Stimulated activated CD8-positive, alpha-beta memory T cell treated with anti-CD3 and anti-CD28 coated beads, Interleukin-15, amount 100 ng/mL, for 48 hours (primary cell): ENCODE results near the gene RXFP1.
"Not testable (repeated sequence)": the region's sequence is repeated elsewhere in the genome, so short reads cannot be mapped to it uniquely, and the experiment has no call there.

Experiments
- DNase-seq, 2 donors: peaks; one replicate each; pipeline ENCODE4 v3.0.0-alpha.2; 2020; ENCODE audit warnings: low read depth in 2 of 2

RXFP1 gene

DNA sequence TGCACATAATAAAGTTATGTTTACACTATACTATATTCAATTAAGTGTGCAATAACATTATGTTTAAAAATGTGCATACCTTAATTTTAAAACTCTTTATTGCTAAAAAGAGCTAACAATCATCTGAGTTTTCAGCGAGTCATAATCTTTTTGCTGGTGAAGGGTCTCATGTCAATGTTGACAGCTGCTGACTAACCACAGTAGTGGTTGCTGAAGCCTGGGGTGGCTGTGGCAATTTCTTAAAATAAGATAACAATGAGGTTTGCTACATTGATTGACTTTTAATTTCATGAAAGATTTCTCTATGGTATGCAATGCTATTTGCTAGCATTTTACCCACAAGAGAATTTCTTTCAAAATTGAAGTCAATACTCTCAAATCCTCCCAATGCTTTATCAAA lies 91.4 kb downstream of the RXFP1 start:
- DNase-seq, result no peak

- no peak for DNase-seq
Observed at GRCh38 chr4:158617956-158618355, 96.3 kb downstream of the RXFP1 start.

DNA sequence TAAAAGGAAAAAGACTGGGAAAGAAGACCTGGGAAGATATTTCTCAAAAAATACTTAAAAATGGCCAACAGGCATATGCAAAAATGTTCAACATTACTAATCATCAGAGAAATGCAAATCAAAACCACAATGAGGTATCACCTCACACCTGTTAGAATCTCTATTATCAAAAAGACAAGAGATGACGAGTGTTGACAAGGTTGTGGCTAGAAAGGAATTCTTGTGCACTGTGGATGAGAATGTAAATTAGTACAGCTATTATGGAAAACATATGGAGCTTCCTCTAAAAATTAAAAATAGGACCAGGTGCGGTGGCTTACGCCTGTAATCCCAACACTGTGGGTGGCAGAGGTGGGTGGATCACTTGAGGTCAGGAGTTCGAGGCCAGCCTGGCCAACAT lies 100.0 kb downstream of the RXFP1 start:
- DNase-seq, result no peak

- DNase-seq, result no peak
Observed at GRCh38 chr4:158622251-158622650, 100.6 kb downstream of the RXFP1 start.

DNA sequence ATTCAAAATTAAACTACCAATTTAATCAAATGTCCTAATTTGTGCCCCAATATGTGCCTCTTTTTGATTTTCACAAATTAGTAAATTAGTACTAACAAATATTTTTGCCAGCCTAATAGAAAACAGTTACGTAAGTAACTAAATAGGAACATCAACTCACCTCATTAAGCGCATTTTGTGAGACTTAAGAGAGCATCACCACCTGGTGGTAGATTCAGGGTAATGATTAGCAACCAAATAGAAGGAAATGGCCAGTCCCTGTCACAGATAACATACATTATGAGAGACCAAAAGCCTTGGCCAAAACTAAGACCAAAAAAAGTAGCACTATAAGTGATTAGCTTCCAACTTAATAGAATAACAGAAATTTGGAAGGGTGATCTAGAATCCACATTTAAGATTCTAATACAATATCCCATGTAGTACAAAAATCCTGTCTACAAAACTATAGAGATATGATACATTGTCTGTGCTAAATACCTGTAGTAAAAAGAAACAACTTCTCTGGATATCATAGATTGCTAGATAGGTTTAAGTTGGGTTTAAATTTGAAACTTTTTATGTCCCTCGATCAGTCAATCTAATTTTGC lies 103.3 kb downstream of the RXFP1 start:
- no peak for DNase-seq

DNA sequence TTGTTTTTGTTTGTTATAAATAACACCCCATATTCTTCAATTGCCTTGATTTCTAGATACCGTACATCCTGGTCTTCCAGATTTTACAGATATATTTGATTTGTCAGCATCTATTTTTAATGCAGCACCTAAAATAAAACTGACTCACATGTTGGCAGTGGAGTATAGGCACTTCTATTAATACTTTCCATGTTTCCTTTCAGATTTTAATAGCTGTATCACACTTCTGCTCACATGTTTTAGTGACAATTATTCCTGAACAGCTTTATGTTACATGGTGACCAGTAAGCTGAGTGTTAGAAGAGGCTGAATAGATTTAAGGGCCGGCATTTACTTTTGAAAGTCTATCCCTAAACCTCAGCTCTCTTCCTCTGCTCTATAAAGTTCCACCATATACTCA lies 103.9 kb downstream of the RXFP1 start:
- no peak for DNase-seq

DNA sequence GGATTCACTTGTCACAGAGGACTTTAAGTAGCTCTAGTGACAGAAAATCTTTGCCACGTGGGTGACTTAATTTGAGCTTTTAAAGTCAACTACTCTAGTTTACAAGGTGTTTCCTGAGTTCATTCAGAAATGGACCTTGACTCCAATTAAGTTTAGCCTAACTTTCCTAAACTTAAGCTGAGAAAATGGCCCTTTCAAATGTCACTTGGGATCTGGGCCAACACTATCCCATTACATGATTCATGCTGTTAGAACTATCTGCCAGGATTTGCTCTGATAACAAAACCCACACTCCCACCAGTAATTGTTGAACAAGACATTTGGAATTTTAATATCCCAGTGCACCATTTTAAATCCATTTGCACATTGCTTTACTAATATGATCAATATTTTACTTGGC lies 109.2 kb downstream of the RXFP1 start:
- DNase-seq, result no peak

GRCh38 chr4:158636619-158637018 lies 114.9 kb downstream of the RXFP1 start:
- DNase-seq, result no peak

DNA sequence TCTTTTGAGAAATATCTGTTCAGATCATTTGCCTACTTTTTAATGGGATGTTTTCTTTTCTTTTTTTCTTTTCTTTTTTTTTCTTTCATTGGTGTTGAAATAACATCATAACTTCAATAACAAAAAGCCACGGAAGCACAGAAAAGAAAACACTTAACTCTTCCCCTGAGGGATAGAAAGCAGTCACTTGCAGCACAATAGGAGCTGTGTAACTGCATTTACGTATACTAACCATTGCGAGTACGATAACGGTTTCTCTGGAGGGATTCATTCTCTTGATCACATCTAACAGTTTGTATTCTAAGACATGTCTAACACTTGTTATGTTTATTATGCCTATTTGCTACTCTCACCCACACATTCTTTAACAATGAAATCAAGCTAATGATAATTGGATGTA lies 122.7 kb downstream of the RXFP1 start:
- no peak for DNase-seq

DNA sequence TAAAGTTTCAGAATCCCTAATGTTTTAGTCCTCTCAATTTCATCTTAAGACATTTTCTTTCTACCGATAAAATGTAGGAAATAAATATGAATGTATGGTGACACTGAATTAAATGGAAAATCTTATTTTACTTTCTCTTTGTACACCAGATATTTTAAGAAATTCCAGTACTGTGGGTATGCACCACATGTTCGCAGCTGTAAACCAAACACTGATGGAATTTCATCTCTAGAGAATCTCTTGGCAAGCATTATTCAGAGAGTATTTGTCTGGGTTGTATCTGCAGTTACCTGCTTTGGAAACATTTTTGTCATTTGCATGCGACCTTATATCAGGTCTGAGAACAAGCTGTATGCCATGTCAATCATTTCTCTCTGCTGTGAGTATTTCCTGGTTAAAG lies 123.1 kb downstream of the RXFP1 start:
- no peak for DNase-seq

DNA sequence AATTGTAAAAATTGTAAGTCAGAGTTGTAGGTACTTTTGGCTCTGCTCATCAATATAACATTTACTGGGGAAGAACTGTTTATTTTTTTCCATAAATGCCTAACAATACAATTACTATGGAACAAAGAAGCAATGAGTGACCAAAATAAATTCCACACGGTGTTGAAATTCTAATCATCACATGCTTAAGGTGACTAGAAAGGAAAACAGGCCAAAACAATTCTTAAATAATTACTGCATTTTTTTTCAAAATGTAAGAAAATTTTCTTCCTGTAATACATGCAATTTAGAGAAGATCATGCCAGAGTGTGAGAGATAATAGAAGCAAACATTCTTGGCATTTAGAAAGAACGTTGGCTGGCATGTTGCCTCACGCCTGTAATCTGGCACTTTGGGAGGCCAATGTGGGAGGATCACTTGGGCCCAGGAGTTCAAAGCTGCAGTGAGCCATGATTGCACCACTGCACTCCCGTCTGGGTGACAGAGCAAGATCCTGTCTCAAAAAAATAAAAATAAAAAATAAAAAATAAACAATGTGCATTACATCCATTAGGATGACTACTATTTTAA lies 127.5 kb downstream of the RXFP1 start:
- DNase-seq, result no peak

DNA sequence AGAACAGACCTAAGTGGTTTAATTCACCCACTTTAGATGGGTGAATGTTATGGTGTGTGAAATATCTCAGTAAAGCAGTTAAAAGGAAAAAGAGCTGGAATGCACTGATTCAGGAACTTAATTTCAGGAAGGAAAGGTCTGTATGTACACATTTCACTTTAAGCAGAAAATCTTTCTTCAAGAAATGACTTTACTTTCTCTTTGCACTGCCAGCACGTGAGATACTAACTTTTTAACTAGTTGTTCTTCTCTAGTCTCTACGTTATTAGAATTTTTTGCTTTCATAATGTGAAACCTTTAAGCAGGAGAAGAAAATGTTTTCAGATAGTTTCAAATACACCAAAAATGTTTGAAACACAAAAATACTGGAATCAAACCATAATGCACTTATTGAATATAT lies 131.2 kb downstream of the RXFP1 start:
- DNase-seq, result no peak

GRCh38 chr4:158656439-158656838 lies 134.8 kb downstream of the RXFP1 start:
- no peak for DNase-seq

- DNase-seq, result no peak
Observed at GRCh38 chr4:158657291-158657690, 135.6 kb downstream of the RXFP1 start.

DNA sequence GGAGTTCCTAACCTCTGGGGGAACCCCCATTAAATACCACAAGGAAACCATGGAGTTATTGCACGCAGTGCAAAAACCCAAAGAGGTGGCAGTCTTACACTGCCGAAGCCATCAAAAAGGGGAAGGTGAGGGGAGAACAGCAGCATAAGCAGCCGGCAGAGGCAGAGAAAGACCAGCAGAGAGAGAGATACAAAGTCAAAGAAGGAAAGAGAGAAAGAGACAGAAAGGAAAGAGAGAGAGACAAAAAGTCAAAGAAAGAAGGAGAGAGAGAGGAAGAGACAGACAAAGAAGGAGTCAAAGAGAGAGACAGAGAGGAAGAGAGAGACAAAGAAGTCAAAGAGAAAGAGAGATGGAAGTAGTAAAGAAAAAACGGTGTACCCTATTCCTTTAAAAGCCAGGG lies 141.6 kb downstream of the RXFP1 start:
- not testable (repeated sequence) for DNase-seq

GRCh38 chr4:158663707-158664625 lies 142.3 kb downstream of the RXFP1 start:
- DNase-seq, result not testable (repeated sequence)

DNA sequence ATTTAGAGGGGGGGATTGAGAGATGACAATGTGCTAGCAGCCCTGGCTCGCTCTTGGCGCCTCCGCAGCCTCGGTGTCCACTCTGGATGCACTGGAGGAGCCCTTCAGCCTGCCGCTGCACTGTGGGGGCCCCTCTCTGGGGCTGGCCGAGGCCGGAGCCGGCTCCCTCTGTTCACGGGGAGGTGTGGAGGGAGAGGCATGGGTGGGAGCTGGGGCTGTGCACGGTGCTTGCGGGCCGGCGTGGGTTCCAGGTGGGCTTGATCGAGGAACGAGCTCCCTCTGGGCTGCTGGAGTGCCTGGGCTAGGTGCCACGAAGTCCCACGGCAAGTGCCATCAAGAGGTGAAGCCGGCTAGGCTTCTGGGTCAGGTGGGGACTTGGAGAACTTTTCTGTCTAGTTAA lies 143.1 kb downstream of the RXFP1 start:
- no peak for DNase-seq

DNA sequence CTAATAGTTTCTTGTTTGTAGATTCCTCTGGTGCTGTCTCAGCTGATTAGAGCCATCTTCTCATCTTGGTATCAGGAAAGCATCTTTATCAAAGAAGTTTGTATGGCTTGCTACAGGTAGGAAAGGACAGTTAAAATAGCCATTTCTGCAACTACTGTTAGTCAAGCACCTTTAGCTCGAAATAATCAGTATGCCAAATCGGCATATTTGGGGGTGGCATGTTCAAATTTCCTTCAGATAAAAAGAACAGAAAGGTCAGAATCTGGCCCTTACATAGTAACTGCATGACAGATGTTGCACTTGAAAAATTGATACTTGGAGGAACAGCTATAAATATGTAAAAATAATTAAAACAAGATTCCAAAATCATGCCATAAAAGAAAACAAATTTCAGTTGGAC lies 145.2 kb downstream of the RXFP1 start:
- DNase-seq, result no peak

DNA sequence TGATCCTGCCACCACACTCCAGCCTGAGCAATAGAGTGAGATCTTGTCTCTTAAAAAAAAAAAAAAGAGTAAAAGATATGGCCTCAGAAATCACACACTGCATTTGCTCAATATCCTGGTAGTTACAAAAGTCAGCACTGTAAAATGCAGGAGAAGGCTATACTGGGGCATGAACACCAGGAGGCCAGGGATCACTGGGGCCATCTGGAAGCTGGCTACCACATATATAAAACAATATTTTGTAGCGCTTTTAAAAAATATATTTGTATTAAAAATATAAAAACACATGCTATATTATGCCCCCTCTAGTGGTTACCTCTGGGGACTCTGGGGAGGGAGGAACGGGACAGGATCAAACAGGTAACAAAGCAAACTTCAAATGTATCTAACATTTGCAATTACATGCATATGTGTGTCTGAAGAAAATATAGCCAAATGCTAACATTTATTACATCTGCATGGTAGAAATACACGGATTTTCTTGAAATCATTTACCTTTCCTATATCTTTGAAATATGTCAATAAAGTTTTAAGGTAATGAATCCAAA lies 146.0 kb downstream of the RXFP1 start:
- DNase-seq, result no peak

DNA sequence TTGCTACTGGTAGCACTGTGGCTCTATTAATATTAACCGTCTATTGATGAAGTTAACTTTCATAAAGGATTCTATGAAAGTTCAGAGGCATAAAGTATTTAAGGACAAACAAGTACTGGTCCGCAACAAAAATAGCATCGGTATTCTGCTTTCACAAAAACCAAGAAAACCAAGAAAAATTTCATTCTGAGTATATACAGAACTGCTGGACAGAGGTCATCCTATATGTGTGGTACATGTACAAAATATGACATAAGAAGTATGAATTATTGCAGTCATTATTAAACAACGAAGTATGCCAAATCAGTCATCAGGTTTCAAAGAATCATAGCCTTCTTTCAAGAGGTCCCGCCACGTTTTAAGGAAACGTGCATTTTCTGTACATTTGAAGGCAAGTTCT lies 147.6 kb downstream of the RXFP1 start:
- no peak for DNase-seq

DNA sequence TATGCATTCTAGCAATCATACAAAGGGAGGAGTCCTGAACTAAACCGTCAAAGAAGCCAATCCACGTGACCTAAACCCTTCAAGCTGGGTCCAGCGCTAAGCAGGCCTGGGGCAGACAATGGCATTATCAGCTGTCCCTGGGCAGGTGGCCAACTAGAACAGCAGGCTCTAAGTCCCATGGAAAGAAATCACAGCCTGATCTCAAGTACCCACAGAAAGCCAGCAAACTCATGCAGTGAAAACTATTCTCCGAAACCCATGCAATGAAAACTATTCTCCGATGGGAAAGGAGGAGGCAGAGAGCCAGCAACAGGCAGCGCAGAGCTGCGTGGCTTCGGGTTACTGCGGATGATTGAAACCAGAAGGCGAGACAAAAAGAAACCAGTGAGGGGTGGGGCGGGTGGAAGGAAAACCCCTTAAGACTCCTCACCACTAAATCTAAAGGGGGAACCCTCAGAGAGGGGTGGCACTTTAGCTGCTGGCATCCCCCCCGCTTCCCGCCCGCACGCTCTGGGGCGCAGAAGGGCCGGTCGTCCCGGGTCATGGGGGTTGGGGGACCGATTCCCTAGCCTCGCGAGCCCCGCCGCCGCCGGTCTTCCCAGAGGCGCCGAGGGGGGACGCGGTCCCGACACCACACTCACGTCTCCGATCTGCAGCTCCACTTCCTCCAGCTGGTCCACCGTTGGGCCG lies 149.4 kb downstream of the RXFP1 start:
- peak; percentile 52 to 57 for DNase-seq

DNA sequence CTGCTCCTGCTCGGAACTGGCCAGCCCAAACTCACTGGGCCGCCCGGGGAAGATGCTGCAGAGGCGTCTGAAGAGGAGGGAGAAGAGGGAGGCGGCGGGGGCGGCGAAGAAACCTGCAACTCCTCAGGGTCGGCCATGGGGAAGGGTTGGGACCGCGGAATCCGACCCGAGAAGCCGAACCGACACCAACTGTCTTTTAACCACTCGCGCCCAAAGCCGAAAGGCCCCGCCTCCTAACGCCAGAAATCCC lies 149.9 kb downstream of the RXFP1 start, which contains the start of gene C4orf46:
Gene C4orf46, minus strand, starts transcription at position 223 of the 250 bp plus-strand sequence. Its CDS starts 86 bp downstream, at position 137.
- DNase-seq, result no peak
